ENCODE measurements around the gene WTAP. TPM values are rescaled to one million over a fixed set of nuclear protein-coding genes. Genes with fewer than 3 reads are reported as not detected.
"Not testable (repeated sequence)": the region's sequence is repeated elsewhere in the genome, so short reads cannot be mapped to it uniquely, and the experiment has no call there.

The WTAP gene
- total RNA-seq, 2 donors from 2014 or later, result 42.1 to 57.4 TPM

DNA sequence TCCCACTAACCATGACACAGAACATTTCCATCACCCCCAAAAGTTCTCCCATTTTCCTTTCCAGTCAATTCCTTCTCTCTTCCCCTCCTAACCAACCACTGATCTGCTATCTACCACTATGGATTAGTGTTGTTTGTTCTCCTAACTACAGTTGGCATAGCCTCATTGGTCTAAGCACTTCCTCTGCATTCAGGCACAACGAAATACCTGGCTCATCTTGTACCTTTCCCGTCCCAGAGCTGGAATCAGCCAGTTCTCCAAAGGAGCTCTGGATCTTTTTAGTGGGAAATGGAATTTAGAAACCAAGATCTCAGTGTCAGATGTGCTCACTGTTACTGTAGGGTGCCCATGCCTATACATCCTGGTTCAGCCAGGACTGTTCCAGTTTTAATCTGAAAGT is 4.0 kb upstream of the WTAP start:
- ATAC-seq, result no peak
- intact Hi-C loops (cut with DNase I), result no loop called here
- no peak for DNase-seq

DNA sequence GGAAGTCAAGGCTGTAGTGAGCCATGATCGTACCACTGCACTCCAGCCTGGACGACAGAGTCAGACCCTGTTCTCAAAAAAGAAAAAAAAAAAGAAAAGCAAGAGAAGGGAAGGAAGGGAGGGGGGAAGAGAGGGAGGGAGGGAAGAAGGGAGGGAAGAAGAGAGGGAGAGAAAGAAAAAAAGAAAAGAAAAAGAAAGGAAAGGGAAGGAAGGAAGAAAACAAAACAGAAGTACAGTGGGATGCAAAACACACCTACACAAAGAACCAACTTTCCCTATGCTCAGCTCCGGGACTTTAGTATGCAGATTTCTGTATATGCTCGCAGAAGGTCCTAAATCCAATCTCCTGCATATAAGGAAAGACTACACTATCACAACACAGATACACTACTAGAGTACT is 2.5 kb upstream of the WTAP start:
- intact Hi-C loops (cut with DNase I), result no loop called here
- DNase-seq, result no peak
- ATAC-seq, result no peak

DNA sequence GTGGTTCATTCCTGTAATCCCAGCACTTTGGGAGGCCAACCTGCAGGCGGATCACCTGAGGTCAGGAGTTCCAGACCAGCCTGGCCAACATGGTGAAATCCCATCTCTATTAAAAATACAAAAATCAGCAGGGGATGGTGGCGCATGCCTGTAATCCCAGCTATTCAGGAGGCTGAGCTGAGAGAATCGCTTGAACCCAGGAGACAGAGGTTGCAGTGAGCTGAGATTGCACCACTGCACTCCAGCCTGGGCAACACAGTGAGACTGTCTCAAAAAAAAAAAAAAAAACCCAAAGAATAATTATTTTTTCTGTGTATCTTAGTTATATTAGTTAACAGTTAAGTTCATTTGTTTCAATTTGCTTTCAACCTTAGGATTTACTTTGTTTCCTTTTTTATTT is 2.1 kb upstream of the WTAP start:
- intact Hi-C loops (cut with DNase I); DNase-seq; ATAC-seq: not testable (repeated sequence)

DNA sequence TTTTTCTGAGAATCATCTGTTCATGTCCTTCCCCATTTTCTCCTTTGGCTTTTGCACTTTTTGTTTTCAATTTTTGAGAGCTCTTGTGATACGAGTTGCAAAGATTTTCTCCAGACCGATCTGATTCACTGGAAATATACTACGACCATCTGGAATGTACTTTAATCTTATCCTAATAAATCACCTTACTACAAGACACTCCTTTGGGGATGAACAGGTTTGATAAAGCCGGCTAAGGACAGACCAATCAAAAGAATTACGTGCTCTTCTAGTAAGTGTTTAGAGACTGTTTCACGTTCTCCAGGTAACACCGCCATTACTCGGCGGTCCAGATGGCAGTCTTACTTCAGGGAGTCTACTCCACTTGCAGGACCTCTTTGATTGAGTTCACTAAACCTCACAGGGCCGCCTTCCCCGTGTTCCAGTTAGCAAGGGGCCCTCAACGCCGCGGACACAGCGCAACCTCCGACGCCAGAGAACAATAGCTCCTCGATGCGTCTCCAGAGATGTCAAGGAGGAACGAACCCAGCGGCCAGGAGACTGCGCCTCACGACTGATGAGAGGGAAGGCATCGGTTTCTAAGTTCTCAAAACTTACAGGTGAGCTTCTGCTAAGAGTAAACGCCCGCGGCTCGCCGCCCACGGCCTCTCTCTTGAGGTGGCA is 920 bp upstream of the WTAP start:
- intact Hi-C loops (cut with DNase I), result no loop called here
- ATAC-seq (peak; percentile 5 to 28), DNase-seq (no peak)

GRCh38 chr6:159727717-159728445 is 575 bp downstream of the WTAP start:
- intact Hi-C loops (cut with DNase I), result loop anchor here in 1 of 2 donors (1.0 kb wide), 1 partner anchor 34 kb away; no protein-coding TSS in a partner anchor
- DNase-seq (peak; percentile 63), ATAC-seq (peak; percentile 53 to 54)

DNA sequence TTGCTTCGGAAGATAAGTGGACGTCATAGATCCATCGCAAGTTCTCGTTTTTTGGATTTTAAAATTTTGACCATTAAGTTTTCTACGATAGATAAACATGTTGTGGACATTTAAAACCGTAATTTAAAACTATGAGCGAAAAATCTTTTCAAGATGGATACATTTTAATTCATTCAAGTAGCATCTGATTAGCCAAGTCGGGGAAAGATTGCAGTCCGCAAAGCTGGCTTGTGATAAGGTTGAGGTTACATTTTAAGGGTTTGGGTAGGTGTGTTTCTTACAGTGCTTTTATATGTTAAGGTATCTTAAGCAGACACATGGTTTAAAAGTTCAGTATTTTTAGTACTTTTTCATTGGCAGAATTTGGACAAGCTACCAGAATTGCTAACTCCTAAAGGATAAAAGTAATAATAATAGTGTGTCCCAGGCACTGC is 1.2 kb downstream of the WTAP start:
- intact Hi-C loops (cut with DNase I), result no loop called here
- no peak for DNase-seq
- ATAC-seq, result no peak

DNA sequence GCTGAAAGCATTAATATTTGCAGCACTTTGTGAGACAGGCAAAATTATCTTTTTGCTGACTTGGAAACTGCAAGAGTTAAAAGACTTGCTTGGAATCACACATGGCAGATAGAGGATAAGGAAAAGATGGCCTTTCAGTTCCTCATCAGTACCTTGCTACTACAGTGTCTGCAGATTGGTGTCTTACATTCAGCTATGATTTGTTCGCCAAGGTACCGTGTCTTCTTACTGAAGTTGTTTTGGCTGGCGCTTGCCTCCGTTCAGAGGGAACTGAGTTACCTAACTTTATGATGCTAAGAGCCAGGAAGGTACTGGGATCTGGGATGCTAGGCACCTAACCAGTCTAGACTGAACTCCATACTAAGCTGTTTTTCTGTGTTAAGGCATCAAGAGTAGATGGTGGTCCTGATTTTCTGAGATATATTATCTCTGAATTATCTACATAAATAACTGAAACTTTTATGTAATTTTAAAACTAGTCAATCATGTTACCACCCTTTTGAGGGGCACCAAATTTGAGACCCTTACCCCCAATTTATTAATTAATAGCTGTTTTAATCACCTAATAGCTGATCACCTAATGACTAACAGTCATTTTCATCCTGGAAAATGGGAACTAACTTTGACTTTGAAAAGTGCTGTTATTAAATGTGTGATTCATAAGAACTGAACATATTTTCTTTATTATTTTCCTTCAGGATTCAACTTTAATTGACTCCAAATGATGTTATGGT is 2.5 kb downstream of the WTAP start:
- intact Hi-C loops (cut with DNase I), result no loop called here
- DNase-seq (no peak), ATAC-seq (no peak)

DNA sequence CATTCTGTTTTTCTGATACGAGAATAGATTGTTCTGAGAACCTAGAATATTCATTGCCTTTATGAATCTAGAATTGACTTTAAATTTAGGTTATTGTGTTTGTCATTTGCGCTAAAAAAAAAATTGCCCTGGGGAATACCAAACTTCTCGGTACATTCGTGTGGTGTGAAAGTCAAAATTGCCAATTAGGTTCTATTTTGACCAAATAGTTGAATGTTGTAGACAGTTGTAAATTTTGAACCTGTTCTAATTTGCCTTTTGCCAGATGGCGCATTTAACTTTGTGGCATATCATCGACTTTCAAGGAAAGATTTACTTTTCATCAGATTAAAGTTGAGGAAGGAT is 3.0 kb downstream of the WTAP start:
- intact Hi-C loops (cut with DNase I), result no loop called here
- DNase-seq (no peak), ATAC-seq (no peak)

DNA sequence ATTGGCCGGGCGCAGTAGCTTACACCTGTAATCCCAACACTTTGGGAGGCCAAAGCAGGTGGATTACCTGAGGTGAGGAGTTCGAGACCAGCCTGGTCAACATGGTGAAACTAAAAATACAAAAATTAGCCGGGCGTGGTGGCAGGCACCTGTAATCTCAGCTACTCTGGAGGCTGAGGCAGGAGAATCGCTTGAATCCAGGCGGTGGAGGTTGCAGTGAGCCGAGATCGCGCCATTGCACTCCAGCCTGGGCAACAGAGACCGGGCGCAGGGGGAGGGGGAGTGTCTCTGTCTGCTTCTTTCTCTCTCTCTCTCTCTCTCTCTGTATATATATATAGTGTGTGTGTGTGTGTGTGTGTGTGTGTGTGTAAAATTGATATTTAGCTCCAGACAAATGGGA is 5.2 kb downstream of the WTAP start:
- ATAC-seq; intact Hi-C loops (cut with DNase I): not testable (repeated sequence)

DNA sequence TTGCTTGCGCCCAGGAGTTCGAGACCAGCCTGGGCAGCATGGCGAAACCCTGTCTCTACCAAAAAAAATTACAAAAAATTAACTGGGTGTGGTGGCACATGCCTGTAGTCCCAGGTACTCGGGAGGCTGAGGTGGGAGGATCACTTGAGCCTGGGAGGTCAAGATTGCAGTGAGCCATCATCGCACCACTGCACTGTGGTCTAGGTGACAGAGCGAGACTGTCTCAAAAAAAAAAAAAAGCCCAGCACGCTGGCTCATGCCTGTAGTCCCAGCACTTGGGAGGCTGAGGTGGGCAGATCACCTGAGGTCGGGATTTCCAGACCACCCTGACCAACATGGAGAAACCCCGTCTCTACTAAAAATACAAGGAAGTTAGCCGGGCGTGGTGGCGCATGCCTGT is 6.1 kb downstream of the WTAP start:
- ATAC-seq; DNase-seq; intact Hi-C loops (cut with DNase I): not testable (repeated sequence)

More for the DNA sequence above, 5.2 kb downstream of the WTAP start:
- not testable (repeated sequence) for DNase-seq

- no peak for ATAC-seq
- intact Hi-C loops (cut with DNase I), result no loop called here
- DNase-seq, result no peak
Measured at GRCh38 chr6:159736908-159737307, 9.6 kb downstream of the WTAP start.

DNA sequence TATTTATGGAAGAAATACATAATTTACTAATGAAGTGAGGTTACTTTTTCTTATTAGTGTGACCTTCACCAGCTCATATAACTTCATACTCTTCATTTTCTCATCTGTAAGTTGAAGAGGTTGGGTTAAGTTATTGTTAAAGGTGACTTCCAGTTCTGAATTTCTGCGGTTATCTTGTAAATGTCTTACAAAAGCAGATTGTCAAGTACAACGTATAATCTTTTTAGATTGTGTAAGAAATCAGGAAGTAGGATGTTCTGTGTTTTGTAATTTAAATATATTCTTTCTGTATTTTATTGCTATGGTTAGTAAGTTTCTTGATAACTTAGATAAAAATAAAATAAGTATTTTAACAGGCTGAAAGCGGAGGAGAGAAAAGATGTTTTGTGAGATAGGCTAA is 12.0 kb downstream of the WTAP start:
- ATAC-seq (no peak), DNase-seq (no peak)
- intact Hi-C loops (cut with DNase I), result no loop called here

DNA sequence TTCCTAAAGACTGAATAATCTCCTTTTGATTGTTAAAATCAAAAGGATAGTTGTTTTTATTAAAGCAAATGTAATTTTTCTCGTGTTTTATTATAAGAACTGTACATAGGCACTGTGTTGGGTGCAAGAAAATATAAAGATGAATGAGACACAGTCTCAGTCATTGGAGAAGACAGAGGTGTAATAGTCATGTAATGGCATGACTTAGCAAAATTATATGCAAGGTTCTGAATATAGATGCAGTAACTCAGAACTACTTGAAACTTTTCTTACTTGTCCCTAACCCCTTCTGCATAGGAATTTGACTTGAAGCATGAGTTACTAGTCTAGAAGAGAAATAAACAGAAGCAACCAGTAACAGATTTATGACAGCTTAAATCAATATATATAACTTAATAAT is 14.9 kb downstream of the WTAP start:
- intact Hi-C loops (cut with DNase I), result no loop called here
- DNase-seq (no peak), ATAC-seq (no peak)

DNA sequence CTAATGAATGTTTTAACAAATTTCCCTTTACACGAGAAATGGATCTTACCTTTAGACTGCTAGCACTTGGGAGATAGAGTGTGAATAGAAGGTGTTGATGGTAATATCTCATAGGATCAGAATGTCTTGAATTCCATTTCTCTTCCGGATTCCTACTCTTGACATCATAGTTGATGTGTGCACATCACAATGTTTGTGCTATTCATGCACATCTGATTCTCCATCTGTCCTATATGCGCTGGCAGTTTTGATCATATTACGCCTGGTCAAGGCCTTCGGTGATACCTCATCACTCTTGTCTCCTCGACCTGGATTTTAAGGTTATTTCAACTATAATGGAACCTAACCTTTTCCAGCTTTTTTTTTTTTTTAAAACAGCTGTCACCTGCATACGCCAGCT is 17.8 kb downstream of the WTAP start:
- intact Hi-C loops (cut with DNase I), result no loop called here
- ATAC-seq (no peak), DNase-seq (no peak)

GRCh38 chr6:159746759-159747158 is 19.5 kb downstream of the WTAP start:
- ATAC-seq (peak in 1 of 2 donors; percentile 54), DNase-seq (no peak)
- intact Hi-C loops (cut with DNase I), result no loop called here

DNA sequence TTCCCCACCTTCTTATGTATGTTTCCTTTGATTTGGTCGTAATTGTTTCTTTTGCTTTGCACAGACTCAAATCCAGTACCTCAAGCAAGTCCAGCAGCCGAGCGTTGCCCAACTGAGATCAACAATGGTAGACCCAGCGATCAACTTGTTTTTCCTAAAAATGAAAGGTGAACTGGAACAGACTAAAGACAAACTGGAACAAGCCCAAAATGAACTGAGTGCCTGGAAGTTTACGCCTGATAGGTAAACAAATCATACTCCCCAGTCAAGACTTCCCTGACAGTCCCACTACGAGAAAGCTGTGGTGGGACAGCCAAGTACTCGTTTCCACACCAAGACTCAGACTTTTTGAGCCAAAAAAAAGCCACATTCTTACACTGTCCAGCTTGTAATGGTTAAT is 20.8 kb downstream of the WTAP start:
- intact Hi-C loops (cut with DNase I); ATAC-seq; DNase-seq: not testable (repeated sequence)

- ATAC-seq (no peak), DNase-seq (no peak)
- intact Hi-C loops (cut with DNase I), result no loop called here
Measured at GRCh38 chr6:159751448-159751847, 24.1 kb downstream of the WTAP start.

GRCh38 chr6:159753081-159753872 is 26.0 kb downstream of the WTAP start:
- intact Hi-C loops (cut with DNase I), result no loop called here
- no peak for DNase-seq
- no peak for ATAC-seq

DNA sequence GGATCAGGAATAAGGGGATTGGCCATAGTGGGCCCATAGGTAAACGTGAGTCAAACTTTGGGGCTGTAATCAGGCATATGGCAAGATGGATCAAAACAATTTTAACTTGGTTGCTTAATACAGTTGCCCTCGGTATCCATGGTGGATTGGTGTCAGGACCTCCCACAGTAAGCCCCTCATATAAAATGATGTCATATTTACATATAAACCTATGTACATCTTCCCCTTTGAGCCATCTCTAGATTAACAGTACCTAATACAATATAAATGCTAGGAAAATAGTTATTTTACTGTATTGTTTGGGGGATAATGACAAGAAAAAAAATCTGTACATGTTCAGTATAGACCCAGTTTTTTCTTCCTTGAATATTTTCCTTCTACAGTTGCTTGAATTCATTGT is 27.1 kb downstream of the WTAP start:
- no peak for ATAC-seq
- intact Hi-C loops (cut with DNase I), result no loop called here
- DNase-seq, result no peak
